NCI-H510A treated with DMSO at 0.1 percent for 48 hours (cell line): Measurements from ENCODE around the gene ALKAL2.

Experiments used
- DNase-seq: peaks from one replicate; lab custom pipeline; 2025; lab: John Stamatoyannopoulos, UW

The ALKAL2 gene

DNA sequence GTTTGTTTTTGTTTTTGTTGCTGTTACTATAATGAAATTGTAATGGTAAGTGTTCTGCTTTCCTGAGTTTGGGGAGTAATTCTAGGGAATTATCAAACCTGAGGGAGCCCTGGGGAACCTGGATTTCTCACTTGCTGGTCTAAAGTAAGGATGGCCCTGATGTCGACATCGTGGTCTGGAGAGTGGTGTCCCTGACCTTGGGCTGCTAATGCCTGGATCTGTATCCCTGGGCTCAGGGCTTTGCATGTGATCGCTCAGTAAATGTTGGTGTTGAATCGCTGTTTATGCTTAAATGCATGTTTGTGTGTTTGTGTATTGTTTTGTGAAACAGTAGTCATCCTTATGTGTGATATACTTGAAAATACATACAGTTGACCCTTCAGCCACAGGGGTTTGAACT is 17.0 kb downstream of the ALKAL2 start:
- no peak for DNase-seq

DNA sequence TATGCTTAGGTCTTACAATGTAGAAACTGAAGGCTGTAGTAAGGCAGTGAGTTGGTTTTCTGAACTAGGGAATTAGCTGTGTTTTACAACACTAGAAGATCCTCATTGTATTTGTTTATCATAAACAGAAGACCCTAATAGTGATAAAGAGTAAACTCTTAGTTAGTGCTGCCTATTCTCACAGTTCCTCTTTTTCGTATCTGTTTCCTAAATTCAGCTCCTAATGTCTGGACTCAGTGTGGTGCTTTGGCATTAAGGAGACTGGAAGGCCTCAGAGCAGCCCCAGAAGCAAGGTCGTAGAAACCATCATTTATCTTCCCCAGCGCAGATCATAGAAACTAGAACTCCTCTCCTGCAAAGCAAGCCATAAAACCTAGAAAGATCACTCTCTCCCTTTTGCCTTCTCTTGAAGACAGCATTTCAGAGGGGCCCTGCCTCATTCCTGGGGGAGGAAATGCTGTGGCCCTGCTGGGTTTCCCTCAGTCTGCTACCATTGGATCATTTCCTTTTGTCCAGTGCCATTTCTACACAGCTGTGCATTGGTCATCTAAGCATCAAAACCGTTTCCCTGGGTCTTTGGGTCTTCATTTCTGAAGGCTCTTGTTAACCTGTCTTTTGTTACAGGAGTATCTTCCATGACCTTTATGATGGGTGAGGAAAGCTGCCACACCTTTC is 18.4 kb downstream of the ALKAL2 start:
- no peak for DNase-seq

DNA sequence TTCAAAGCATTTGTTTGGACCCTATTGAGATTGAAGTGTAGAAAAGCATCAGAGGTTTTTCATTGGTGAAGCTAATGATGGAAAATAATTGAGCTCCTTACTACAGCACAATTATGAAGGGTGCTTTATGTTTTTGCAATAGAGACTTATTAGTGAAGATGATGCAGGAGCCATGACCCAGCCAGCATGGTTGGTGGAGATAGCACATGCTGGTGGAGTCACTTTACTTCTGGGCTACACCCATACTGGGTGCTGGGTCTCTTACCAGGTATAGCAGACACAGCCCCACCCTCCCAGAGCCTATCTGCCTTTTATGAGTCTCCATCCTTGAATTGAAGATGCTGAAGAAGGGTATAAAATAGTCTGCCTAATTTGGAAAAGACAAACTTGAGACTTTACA is 19.6 kb downstream of the ALKAL2 start:
- DNase-seq: no peak

DNA sequence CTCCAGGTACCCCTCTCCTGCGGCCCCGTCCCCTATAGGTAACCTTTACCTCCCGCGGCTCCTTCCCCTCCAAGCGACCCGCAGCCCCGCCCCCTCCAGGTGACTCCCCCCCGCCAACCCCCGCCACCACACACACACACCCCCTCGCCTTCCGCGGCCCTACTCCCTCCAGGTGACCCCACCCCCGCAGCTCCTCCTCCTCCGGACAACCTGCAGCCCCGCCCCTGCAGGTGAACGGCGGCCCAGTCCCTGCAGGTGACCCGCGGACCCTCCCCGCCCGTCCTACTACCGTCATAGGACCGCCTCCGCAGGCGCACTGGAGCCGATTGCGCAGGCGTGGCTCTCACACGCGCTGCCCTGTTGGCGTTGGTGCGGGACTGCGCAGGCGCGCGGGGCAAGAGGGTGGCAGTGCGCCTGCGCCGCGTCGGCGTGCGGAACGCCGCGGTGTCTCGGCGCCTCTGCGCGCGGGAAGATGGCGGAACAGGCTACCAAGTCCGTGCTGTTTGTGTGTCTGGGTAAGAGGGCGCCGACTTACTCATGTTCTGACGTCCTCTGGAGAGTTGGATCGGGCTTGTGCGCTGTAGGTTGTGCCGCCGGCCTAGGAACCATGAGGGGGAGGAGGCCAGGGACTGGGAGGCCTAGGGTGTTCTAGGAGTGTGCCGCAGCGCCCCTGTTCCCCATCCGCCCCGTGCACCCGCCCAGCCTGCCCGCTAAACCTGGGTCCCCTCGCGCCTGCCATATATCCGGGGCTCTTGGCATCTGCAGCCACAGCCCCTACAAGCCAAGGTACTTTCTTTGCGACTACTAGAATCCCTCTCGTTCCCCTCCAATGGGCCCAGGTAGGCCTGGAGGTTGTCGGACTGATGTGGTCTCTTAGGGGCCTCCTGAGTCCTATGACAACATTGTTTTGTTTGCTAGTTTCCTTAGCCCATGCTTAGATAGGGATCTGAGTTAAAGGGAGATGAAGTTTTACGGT is 23.1 kb downstream of the ALKAL2 start, which contains the start of gene ACP1:
Gene ACP1 (plus strand): TSS at position 455 of the 976 bp plus-strand sequence. CDS start 18 bp downstream, at position 473.
- DNase-seq: peak; percentile 95

DNA sequence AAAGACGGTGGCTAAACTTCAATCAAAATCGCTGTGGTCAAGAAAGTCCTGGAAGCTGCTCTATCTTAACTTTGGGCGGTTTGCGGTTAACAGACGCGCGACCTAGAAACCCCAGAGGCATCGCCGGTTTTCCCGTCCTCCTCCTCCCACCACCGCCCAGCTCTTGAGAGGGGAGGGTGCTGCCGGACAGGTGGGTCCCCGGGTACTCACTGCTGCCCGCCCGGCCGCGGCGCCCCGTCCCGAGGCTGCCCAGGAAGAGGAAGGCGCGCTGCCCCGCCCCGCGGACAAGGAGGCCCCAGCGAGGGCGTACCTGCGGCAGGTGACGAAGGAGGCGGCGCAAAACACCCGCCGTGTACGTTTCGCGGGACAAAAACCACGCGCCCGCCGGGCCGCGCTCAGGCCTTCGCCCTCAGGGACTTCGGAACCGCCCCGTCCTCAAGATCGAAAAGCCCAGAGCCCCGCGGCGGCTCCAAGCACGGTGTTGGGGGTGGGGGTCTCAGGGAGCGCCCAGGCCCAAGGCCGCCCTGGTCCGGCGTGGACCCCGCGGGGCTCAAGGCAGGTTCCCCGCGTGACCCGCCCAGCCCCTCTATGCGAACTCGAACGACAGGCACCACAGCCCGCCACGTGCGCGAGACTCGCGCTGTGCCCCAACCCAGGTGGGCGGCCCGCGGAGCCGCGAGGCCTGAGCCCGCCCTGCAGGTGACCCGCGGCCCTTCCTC is 24.0 kb downstream of the ALKAL2 start, which contains the start of gene SH3YL1:
Gene SH3YL1 (minus strand): TSS at position 259 of the 719 bp plus-strand sequence. CDS start 48 bp downstream, at position 211.
- DNase-seq: peak; percentile 63

DNA sequence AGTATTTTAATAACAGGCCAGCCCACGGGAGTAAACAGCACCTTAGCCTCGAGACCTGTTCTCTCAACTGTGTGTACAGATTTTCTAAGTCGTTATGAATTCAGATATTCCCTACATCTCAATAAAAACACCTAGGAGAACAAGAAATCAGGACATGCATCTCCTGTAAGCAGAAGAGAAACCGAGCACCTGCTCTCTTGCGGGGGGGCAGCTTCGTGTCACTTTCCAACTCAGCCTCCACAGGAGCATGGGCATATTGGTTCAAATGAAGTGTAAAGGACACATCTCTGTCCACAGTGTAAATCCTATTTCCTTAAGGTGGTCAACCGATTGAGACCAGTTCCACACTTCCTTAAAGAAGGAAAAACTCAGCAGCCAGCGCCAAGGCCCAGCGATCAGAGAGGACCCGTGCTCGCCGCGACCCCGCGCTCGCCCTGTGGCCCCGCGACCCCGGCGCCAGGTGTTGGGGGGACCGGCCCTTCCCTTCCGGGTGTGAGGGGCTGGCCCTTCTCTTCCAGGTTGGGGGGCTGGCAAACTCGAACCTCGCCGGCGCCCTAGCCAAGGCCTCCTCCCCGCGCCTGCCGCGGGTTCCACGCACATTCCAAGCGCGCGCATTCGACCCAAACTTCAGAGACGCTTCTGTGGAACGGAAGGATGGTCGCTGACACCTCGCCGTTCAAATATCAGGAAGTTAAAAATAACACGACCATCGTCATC is 24.7 kb downstream of the ALKAL2 start:
- DNase-seq: no peak

DNA sequence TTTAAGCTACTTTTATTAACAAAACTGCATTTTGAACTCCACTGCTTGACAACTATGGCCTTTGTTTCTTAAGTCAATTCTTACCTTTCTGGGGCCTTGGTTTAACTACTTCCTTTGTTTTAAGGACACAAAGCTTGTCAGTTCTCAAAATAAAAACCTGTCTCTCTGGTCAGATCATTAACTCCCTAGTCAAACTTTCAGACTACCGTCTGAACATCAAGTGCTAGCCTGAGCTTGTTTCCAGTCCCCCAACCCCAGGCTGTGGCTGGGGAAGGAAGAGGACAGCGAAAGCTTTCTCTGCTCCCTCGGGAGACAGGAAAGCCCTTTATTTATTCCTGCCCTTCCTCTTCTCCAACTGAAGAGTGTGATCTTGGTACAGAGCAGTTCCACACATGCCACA is 25.8 kb downstream of the ALKAL2 start:
- DNase-seq: no peak

DNA sequence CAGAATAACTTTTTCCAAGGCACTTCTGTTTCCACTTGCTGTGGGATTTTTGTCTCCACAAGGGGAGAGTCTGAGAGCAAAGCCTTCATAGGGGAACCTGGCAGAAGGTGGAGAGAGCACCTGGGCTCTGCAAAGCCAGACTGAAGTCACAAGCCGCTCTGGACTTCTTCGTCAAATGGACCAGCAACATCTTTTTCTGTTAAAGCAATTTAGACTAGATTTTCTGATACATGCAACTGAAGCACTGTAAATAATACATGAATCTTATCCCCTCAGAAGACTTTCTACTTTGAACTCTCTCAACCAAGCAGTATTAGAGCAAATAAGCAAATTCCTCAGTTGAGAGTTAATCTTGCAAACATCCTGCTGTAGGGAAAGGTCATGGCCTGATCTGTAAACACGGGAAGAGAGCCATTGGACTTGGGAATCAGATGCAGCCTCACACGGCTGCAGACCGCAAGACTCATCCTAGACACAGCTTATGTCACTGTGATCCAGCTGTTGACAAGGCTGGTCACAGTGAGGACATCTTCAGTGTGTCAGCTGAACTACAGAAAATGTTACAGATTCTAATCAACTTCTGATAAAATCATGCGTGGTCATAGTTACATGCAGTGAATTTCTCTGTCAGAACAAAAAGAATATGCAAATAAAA is 27.3 kb downstream of the ALKAL2 start:
- no peak for DNase-seq

DNA sequence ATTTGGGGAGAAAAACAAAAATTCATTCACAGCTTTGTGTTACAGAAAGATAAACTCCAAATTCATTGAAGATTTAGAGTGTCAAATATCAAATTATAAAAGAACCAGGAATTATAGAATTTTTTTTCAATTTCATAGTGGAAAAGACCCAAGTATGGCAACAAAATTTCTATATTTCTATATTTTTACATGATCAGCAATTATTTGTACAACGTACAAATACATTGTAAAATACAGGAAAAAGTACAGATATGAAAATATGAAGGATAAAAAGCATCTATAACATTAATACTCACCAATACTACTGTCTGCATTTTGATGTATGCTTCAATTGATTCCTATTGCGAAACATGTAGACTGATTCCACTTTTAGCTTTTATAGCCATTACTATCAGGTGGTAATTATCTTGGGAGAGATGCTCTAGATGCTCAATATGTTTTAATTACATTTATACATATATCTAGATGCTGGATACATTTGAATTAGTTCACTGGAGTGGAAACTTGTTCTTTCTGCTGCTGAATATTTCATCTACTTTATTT is 28.0 kb downstream of the ALKAL2 start:
- DNase-seq: no peak

DNA sequence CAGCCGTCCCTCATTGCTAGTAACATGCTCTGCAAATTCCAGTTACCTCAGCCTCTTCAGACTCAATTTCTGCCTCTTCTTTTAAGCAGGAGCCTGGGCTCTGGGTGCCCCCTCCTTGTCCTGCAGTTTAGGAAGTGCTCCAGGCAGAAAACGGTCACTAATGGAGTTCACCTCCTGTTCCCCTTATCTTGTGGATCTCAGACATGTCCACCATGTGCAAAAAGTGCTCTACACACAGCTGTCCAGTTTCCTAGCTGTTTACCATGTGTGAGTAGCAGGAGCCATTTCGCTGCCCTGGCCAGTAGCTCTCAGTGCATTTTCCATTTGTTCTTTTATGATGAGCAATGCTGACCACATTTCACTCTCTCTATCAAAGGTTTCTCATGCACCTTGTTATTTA is 29.0 kb downstream of the ALKAL2 start:
- no peak for DNase-seq

DNA sequence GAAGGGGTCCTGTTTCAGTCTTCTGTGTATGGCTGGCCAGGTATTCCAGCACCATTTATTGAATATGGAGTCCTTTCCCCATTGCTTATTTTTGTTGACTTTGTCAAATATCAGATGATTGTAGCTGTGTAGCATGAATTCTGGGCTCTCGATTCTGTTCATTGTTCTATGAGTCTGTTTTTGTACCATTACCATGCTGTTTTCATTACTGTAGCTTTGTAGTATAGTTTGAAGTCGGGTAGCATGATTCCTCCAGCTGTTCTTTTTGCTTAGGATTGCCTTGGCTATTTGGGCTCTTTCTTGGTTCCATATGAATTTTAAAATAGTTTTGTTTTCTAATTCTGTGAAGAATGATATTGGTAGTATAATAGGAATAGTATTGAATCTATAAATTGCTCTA is 30.0 kb downstream of the ALKAL2 start:
- DNase-seq: no peak

DNA sequence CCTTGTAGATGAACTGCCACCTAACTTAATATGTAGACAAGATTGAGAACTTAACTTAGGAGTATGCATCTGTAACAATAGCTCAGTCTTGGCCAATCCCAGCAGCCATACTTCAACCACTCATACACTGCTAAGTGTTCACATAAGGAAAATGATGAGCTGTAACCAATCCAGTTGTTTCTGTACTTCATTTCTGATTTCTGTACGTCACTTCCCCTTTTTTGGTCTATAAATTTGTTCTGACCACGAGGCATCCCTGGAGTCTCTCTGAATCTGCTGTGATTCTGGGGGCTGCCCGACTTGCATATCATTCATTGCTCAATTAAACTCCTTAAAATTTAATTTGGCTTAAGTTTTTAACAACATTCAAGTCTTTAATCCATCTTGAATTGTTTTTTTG is 30.5 kb downstream of the ALKAL2 start:
- no peak for DNase-seq

DNA sequence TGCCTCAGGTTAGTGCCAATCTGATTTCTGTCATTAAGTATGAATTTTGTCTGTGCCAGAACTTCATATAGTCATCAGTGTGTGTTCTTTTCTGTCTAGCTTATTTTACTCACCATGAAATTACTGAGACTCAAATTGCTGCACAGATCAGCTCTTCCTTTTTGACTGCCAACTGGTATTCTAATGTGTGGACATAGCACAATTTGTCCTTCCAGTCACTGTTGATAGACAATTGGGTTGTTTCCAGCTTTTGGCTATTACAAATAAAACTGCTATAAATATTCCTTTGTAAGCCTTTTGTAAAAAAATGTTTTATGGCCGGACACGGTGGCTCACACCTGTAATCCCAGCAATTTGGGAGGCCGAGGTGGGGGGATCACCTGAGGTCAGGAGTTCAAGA is 31.8 kb downstream of the ALKAL2 start:
- DNase-seq: no peak

DNA sequence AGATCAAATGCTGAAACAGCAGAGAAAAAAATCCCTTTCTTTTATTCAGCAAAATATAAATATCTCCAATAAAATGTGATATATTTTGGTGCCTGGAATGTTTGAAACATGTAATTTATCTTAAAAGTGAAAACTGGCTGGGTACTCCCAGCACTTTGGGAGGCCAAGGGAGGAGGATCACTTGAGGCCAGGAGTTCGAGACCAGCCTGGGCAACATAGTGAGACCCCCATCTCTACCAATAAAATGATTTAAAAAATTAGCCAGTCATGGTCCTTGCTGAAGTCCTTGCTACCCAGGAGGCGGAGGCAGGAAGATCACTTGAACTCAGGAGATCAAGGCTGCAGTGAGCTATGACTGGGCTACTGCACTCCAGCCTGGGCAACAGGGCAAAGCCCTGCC is 32.7 kb downstream of the ALKAL2 start:
- no peak for DNase-seq

DNA sequence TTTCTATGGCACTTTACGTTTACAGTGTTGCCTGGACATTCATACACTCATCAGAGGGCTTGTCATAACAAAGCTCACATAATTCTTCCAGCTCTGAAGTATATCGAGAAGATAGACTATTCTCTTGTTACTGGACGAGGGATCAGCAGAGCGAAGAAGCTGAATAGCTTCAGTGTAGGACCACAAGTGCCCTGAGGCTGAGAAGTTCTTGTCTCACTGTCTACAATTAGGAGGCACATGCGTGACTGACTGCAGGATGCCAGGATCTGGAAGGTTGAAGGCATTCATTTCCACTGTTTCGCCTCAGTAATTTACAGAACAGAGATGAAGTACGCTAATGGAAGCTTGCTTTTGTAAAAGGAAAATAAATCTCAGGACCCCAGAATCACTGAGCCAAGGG is 33.6 kb downstream of the ALKAL2 start:
- DNase-seq: no peak

DNA sequence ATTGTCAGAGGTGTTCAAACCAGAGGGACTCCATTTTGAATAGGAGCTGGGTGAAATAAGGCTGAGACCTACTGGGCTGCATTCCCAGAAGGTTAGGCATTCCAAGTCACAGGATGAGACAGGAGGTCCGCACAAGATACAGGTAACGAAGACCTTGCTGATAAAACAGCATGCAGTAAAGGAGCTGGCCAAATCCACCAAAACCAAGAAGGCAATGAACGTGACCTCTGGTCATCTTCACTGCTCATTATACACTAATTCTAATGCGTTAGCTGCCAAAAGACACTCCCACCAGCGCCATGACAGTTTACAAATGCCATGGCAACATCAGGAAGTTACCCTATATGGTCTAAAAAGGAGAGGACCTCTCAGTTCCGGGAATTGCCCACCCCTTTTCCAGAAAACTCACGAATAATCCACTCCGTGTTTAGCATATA is 34.7 kb downstream of the ALKAL2 start:
- no peak for DNase-seq

DNA sequence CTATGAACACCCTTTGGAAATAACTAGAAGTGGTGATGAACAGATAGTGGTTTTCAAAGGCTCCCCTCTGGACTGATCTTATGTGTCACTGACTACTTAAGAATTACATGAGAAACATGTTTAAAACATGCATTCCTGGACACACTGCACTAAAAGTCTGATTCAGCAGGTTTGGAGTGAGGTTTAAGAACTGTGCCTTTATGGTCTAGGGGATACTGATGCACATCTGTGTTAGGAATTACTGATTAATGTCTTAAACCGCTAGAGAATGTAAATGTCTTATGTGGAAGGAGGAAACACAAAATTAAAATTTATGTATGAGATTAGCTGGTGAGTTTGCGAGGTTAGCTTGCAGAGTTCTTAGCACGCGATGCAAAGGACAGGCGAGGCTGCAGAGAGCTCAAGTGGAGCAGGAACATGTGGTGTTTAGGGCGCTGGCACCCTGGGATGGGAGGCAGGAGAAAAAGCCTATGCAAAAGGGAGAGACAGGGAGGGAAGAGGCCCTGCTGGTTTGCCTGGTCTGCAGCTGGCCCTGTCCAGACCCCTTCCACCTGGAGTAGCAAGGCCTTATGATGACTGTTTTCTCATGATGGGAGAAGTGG is 35.8 kb downstream of the ALKAL2 start:
- DNase-seq: no peak

DNA sequence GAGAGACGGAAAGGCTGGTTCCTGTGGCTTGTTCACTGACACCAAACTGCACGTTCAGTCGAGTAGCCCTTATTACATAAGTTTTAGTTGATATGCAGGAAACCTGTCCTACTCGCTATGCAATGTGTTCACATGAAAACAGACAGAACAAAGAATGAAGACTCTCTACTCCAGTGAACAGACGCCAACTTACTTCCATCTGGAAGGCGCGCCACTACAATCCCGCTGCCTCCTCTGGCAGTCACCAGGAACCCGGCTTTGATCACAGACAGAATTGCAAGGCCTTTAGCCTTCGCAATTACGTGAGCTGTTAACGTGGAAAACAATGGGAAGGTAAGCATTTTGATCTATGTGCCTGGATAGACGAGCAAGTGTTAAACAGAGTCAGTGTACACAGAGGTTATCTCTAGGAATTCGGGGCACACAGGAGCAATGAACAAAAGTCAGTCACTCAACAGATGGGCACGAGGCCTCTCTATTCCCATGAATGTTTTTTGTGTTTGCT is 38.3 kb downstream of the ALKAL2 start:
- no peak for DNase-seq

DNA sequence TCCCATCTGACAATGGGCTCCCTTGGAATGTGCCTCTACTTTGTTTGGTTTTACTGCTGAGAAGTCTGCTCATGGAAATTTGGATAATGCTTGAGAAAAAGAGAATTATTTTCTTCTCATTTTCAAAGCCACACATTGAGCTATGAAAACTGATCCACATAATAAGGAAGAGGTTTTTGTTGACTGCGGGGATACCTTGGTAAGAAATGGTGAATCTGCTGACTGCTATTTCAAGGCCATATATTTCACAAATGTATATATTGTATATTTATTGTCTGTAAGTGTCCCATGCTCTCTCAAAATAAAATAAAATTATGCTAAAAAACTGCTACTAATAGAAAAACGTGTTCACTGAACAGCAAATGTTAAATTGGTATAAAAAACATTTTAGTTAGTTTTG is 39.2 kb downstream of the ALKAL2 start:
- DNase-seq: no peak

DNA sequence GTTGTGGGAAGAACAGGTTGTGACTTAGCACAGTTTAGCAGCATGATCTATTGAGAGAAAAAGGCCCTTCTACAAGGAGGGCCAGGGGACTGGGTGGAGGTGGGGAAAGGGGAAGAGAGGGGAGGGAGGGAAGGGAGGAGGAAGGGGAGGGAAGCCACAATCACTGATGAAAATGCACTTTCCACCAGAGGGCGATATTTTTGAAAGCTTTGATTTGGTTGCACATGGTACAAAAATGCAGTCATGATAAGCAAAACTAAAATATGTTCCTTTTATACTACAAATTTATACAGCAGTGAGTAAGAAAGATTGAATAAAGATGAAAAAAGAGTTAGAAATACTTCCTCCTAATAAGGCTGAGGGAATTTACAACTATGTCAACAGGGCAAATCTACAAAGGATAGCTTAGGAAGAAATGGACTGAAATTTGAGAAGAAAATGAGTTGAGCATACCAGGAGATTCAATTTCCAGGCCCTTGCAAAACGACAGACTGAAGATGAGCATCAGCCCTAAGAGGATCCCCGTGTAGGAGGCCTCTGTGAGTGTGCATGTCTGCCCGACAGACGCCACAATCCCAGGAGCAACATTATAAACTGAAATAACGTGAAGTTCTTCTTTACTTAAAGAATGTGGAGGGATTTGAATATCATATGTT is 41.3 kb downstream of the ALKAL2 start:
- DNase-seq: peak; percentile 45
